ENCODE results near the gene CHCHD3.

The CHCHD3 gene

GRCh38 chr7:133011746-133012145 lies 70.1 kb downstream of the CHCHD3 start (continued):
- no peak for TF ChIP-seq ZBTB6 (tag by site-specific recombination; IDR thresholded peaks at IDR 0.05)

- no peak for TF ChIP-seq ATF2 (tag by site-specific recombination; IDR thresholded peaks at IDR 0.05; ENCODE audit: low read depth)
- TF ChIP-seq MZF1 (tag by site-specific recombination; IDR thresholded peaks at IDR 0.05; ENCODE audit: borderline replicate concordance), result no peak
- TF ChIP-seq OSR2 (tag by site-specific recombination; IDR thresholded peaks at IDR 0.05), result no peak
- no peak for TF ChIP-seq ZNF501 (tag by site-specific recombination; IDR thresholded peaks at IDR 0.05)
- no peak for TF ChIP-seq KLF10 (tag by site-specific recombination; IDR thresholded peaks at IDR 0.05)
- no peak for TF ChIP-seq ZNF175 (tag by site-specific recombination; IDR thresholded peaks at IDR 0.05)
- TF ChIP-seq AEBP2 (tag by site-specific recombination; IDR thresholded peaks at IDR 0.05; ENCODE audit: borderline replicate concordance), result no peak
- TF ChIP-seq SALL2 (tag by site-specific recombination; IDR thresholded peaks at IDR 0.05; ENCODE audit: borderline replicate concordance), result no peak
- TF ChIP-seq ZNF394 (tag by site-specific recombination; IDR thresholded peaks at IDR 0.05; ENCODE audit: borderline replicate concordance), result no peak
- TF ChIP-seq ZNF529 (tag by site-specific recombination; IDR thresholded peaks at IDR 0.05; ENCODE audit: insufficient replicate concordance), result no peak
- no peak for TF ChIP-seq PRDM2 (tag by site-specific recombination; IDR thresholded peaks at IDR 0.05; ENCODE audit: borderline replicate concordance)
- no peak for TF ChIP-seq ZNF654 (tag by site-specific recombination; IDR thresholded peaks at IDR 0.05; ENCODE audit: low read depth)
- no peak for TF ChIP-seq ZNF132 (tag by site-specific recombination; IDR thresholded peaks at IDR 0.05; ENCODE audit: borderline replicate concordance)
- no peak for TF ChIP-seq ELK4 (IDR thresholded peaks at IDR 0.05; ENCODE audit: borderline replicate concordance, low read depth, low read length)
- H3K9me3 ChIP-seq (ENCODE audit: control insufficient read depth, insufficient read depth, low read depth, low read length), result no peaks in the 10 kb centered on the region
- no peak overlapping the region for H3K27ac ChIP-seq (ENCODE audit: extremely low read depth, low read depth, low read length)
- POLR2A ChIA-PET, result no interaction called here
- H3K4me1 ChIP-seq (ENCODE audit: control insufficient read depth, insufficient read depth, low read length), result no peaks in the 10 kb centered on the region
- CTCF ChIA-PET, result no interaction called here
- H3K4me3 ChIP-seq (ENCODE audit: low read depth, low read length), result no peak overlapping the region
- H3K36me3 ChIP-seq (ENCODE audit: control insufficient read depth in 2 of 2, insufficient read depth in 1 of 2, low read length in 2 of 2), result no peaks in the 10 kb centered on the region
Measured at GRCh38 chr7:133009426-133010252, 72.3 kb downstream of the CHCHD3 start.
